Tibial nerve (tissue), 4 donors: ENCODE measurements around the gene ADIPOR2.

Source experiments
- EP300 ChIP-seq, 2 donors: sonication (generic); formaldehyde crosslinking; IDR thresholded peaks; one replicate each; pipeline ENCODE4 v1.6.1; 2017; ENCODE audit warnings: antibody characterized with exemption in 2 of 2, mild to moderate bottlenecking in 1 of 2
- POLR2A ChIP-seq, 2 donors: fragments of 450-650 bp; IDR thresholded peaks; one replicate each; pipeline ENCODE4 v1.6.1; 2017; ENCODE audit warnings: antibody characterized with exemption in 2 of 2, mild to moderate bottlenecking in 2 of 2, moderate library complexity in 2 of 2
- TF ChIP-seq, protein P1 (sequence below), 5 experiments: fragments of 200-600 bp in 3 of 5; fragments of 450-650 bp in 2 of 5; sonication (generic) in 3 of 5; IDR thresholded peaks; one replicate each; pipeline ENCODE4 v1.5.1; 2016 to 2019; ENCODE audit warnings: antibody characterized with exemption in 5 of 5, mild to moderate bottlenecking in 3 of 5, moderate library complexity in 2 of 5

GRCh38 chr12:1668833-1669543 is 21.9 kb upstream of the ADIPOR2 start:
- TF ChIP-seq, protein P1, sequence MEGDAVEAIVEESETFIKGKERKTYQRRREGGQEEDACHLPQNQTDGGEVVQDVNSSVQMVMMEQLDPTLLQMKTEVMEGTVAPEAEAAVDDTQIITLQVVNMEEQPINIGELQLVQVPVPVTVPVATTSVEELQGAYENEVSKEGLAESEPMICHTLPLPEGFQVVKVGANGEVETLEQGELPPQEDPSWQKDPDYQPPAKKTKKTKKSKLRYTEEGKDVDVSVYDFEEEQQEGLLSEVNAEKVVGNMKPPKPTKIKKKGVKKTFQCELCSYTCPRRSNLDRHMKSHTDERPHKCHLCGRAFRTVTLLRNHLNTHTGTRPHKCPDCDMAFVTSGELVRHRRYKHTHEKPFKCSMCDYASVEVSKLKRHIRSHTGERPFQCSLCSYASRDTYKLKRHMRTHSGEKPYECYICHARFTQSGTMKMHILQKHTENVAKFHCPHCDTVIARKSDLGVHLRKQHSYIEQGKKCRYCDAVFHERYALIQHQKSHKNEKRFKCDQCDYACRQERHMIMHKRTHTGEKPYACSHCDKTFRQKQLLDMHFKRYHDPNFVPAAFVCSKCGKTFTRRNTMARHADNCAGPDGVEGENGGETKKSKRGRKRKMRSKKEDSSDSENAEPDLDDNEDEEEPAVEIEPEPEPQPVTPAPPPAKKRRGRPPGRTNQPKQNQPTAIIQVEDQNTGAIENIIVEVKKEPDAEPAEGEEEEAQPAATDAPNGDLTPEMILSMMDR (IDR thresholded peaks at IDR 0.05) = no peak
- peak in 1 of 2 donors; percentile 49 for TF ChIP-seq EP300 (IDR thresholded peaks at IDR 0.05)
- TF ChIP-seq POLR2A (IDR thresholded peaks at IDR 0.05) = peak in 1 of 2 donors; percentile 16
